ENCODE results near the gene NTM.

The NTM gene

GRCh38 chr11:131977231-131977630 is 606.8 kb downstream of the NTM start:
- Mint-ChIP-seq H3K27me3 (no peaks in the 10 kb centered on the region), H3K27ac (ENCODE audit: low read depth) (no peak overlapping the region), H3K4me3 (no peak overlapping the region), H3K4me1 (no peaks in the 10 kb centered on the region), H3K9me3 (peaks cover 6% of the 10 kb centered on the region), H3K36me3 (ENCODE audit: insufficient read depth) (no peaks in the 10 kb centered on the region)
- DNase-seq (ENCODE audit: low spot score in 2 of 2): no peak
- no peak for ATAC-seq (replicated peaks; ENCODE audit: extremely low read depth, poor library complexity, severe bottlenecking)

GRCh38 chr11:131977854-131978253 is 607.4 kb downstream of the NTM start:
- no peak for ATAC-seq (replicated peaks; ENCODE audit: extremely low read depth, poor library complexity, severe bottlenecking)
- no peak overlapping the region for H3K27ac Mint-ChIP-seq (ENCODE audit: low read depth)
- H3K4me3 Mint-ChIP-seq: no peak overlapping the region
- no peaks in the 10 kb centered on the region for H3K36me3 Mint-ChIP-seq (ENCODE audit: insufficient read depth)
- H3K27me3 Mint-ChIP-seq: no peaks in the 10 kb centered on the region
- peaks cover 6% of the 10 kb centered on the region for H3K9me3 Mint-ChIP-seq
- no peaks in the 10 kb centered on the region for H3K4me1 Mint-ChIP-seq
- DNase-seq (ENCODE audit: low spot score in 2 of 2): no peak

- ATAC-seq (replicated peaks; ENCODE audit: extremely low read depth, poor library complexity, severe bottlenecking): no peak
- Mint-ChIP-seq H3K4me3 (no peak overlapping the region), H3K4me1 (no peaks in the 10 kb centered on the region), H3K9me3 (peaks cover 6% of the 10 kb centered on the region), H3K27ac (ENCODE audit: low read depth) (no peak overlapping the region), H3K27me3 (no peaks in the 10 kb centered on the region), H3K36me3 (ENCODE audit: insufficient read depth) (no peaks in the 10 kb centered on the region)
- DNase-seq (ENCODE audit: low spot score in 2 of 2): no peak
Observed at GRCh38 chr11:131978351-131978750, 607.9 kb downstream of the NTM start.

DNA sequence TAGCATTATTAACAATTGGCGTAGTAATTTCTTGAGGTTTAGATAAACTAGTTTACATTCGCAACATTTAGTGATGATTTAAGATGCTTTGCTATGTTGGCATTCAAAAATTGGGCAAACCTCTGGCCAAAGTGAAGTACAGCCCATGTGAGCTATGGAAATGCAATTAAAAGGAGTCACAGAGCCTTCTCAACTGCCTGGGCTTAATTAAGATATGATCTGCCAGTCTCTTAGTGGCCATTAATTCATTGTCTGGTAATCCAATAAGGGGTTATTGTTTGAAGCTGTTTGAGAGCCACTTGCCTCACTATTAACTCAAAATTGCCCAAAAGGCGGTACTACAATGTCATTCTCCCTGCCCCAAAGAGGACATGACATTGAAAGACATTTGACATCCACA is 608.9 kb downstream of the NTM start:
- DNase-seq (ENCODE audit: low spot score in 2 of 2) (no peak), ATAC-seq (replicated peaks; ENCODE audit: extremely low read depth, poor library complexity, severe bottlenecking) (no peak)
- H3K27ac Mint-ChIP-seq (ENCODE audit: low read depth): no peak overlapping the region
- peaks cover 11% of the 10 kb centered on the region for H3K9me3 Mint-ChIP-seq
- no peaks in the 10 kb centered on the region for H3K27me3 Mint-ChIP-seq
- no peaks in the 10 kb centered on the region for H3K4me1 Mint-ChIP-seq
- H3K36me3 Mint-ChIP-seq (ENCODE audit: insufficient read depth): no peaks in the 10 kb centered on the region
- H3K4me3 Mint-ChIP-seq: no peak overlapping the region

GRCh38 chr11:131980199-131980598 is 609.8 kb downstream of the NTM start:
- Mint-ChIP-seq H3K9me3 (peaks cover 11% of the 10 kb centered on the region), H3K4me3 (no peak overlapping the region), H3K27ac (ENCODE audit: low read depth) (no peak overlapping the region), H3K36me3 (ENCODE audit: insufficient read depth) (no peaks in the 10 kb centered on the region), H3K27me3 (no peaks in the 10 kb centered on the region), H3K4me1 (no peaks in the 10 kb centered on the region)
- no peak for ATAC-seq (replicated peaks; ENCODE audit: extremely low read depth, poor library complexity, severe bottlenecking)
- no peak for DNase-seq (ENCODE audit: low spot score in 2 of 2)

- ATAC-seq (replicated peaks; ENCODE audit: extremely low read depth, poor library complexity, severe bottlenecking) (no peak), DNase-seq (ENCODE audit: low spot score in 2 of 2) (no peak)
- Mint-ChIP-seq H3K4me3 (no peak overlapping the region), H3K27me3 (no peaks in the 10 kb centered on the region), H3K27ac (ENCODE audit: low read depth) (no peak overlapping the region), H3K9me3 (peaks cover 15% of the 10 kb centered on the region), H3K4me1 (no peaks in the 10 kb centered on the region), H3K36me3 (ENCODE audit: insufficient read depth) (peaks cover 2% of the 10 kb centered on the region)
Observed at GRCh38 chr11:131980888-131981668, 610.7 kb downstream of the NTM start.

- no peaks in the 10 kb centered on the region for H3K4me1 Mint-ChIP-seq
- peaks cover 10% of the 10 kb centered on the region for H3K9me3 Mint-ChIP-seq
- no peak overlapping the region for H3K27ac Mint-ChIP-seq (ENCODE audit: low read depth)
- ATAC-seq (replicated peaks; ENCODE audit: extremely low read depth, poor library complexity, severe bottlenecking) (no peak), DNase-seq (ENCODE audit: low spot score in 2 of 2) (no peak)
- H3K36me3 Mint-ChIP-seq (ENCODE audit: insufficient read depth): peaks cover 2% of the 10 kb centered on the region
- no peaks in the 10 kb centered on the region for H3K27me3 Mint-ChIP-seq
- H3K4me3 Mint-ChIP-seq: no peak overlapping the region
Observed at GRCh38 chr11:131982154-131982553, 611.7 kb downstream of the NTM start.

DNA sequence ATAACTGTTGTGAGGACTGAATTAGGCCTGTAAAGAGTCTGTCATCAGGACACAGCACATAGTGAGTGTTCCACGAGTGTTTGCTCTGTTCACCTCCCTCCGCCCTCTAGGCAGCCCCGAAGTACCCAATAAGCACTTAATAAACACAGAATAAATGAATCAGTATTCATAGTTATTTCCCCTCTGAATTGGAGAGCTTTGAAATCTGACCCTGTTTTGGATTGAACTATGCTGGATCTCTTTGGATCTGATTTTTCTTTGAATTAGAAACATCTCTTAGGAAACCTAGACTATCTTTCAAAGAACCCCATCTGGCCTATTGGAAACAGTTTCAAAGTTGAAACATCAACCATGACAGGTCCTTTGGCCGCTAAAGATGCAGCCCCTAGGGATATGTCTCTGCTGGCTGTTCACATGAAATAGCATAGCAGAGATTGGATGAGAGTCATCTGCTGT is 615.5 kb downstream of the NTM start:
- Mint-ChIP-seq H3K27ac (ENCODE audit: low read depth) (no peak overlapping the region), H3K27me3 (no peaks in the 10 kb centered on the region), H3K4me1 (no peaks in the 10 kb centered on the region), H3K9me3 (peaks cover 10% of the 10 kb centered on the region), H3K36me3 (ENCODE audit: insufficient read depth) (peaks cover 2% of the 10 kb centered on the region), H3K4me3 (no peak overlapping the region)
- ATAC-seq (replicated peaks; ENCODE audit: extremely low read depth, poor library complexity, severe bottlenecking) (no peak), DNase-seq (ENCODE audit: low spot score in 2 of 2) (no peak)

DNA sequence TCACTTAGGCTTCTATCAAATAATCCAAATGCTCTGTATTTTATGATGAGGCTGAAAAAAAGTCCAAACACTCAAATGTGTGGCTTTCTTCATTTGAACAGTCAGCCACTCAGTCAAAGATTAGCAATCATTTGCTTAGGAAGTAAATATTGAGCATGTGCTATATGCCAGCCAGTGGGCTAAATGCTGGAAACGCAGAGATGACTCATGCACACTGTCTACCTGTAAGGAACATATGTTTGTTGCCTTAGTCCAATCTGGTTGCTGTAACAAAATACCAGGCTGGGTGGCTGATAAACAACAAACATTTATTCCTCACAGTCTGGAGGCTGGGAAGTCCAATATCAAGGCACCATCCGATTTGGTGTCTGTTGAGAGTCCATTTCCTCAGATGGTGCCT is 617.3 kb downstream of the NTM start:
- Mint-ChIP-seq H3K36me3 (ENCODE audit: insufficient read depth) (peaks cover 2% of the 10 kb centered on the region), H3K27ac (ENCODE audit: low read depth) (no peak overlapping the region), H3K4me1 (no peaks in the 10 kb centered on the region), H3K27me3 (no peaks in the 10 kb centered on the region), H3K4me3 (no peak overlapping the region), H3K9me3 (peaks cover 10% of the 10 kb centered on the region)
- DNase-seq (ENCODE audit: low spot score in 2 of 2) (no peak), ATAC-seq (replicated peaks; ENCODE audit: extremely low read depth, poor library complexity, severe bottlenecking) (no peak)

DNA sequence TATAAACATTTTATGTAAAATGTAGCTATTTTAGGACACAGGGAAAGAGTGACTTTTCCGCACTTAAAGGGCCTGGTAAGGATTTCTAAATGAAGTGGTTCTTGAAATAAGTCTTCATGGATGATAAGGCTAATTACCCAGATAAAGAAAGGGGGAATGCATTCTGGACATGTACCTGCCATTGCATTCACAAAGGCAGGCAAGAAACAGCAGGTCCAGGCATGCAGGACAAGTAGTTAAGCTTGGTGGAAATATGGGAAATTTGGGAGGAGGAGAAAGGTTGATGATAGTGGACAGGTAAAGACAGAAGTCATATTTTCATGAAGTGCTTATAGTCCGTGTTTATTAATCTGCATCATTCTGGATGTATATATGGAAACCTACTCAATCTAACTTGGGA is 621.2 kb downstream of the NTM start:
- Mint-ChIP-seq H3K36me3 (ENCODE audit: insufficient read depth) (no peaks in the 10 kb centered on the region), H3K4me3 (no peak overlapping the region), H3K27ac (ENCODE audit: low read depth) (no peak overlapping the region), H3K27me3 (no peaks in the 10 kb centered on the region), H3K4me1 (no peaks in the 10 kb centered on the region), H3K9me3 (peaks cover 5% of the 10 kb centered on the region)
- DNase-seq (ENCODE audit: low spot score in 2 of 2) (no peak), ATAC-seq (replicated peaks; ENCODE audit: extremely low read depth, poor library complexity, severe bottlenecking) (no peak)

DNA sequence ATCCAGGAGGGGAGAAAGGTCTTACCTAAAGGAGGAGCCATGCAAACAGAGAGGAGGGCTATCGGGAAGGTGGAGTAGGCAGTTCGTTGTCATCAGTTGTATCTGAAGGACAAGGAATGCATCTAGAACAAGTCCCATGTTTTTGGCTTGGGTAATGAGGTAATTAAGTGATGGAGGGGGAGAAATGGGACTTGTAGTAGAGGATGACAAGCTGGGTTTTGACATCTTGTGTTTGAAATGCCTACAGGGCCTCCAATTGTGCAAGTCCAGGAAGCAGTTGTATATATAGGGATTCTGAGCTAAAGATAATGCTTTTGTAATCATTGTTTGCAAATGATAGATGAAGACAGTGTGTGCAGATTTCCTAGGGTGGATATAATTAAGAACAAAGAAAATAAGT is 622.8 kb downstream of the NTM start:
- Mint-ChIP-seq H3K4me1 (no peaks in the 10 kb centered on the region), H3K36me3 (ENCODE audit: insufficient read depth) (no peaks in the 10 kb centered on the region), H3K9me3 (peaks cover 10% of the 10 kb centered on the region), H3K4me3 (no peak overlapping the region), H3K27ac (ENCODE audit: low read depth) (no peak overlapping the region), H3K27me3 (no peaks in the 10 kb centered on the region)
- DNase-seq (ENCODE audit: low spot score in 2 of 2) (no peak), ATAC-seq (replicated peaks; ENCODE audit: extremely low read depth, poor library complexity, severe bottlenecking) (no peak)

DNA sequence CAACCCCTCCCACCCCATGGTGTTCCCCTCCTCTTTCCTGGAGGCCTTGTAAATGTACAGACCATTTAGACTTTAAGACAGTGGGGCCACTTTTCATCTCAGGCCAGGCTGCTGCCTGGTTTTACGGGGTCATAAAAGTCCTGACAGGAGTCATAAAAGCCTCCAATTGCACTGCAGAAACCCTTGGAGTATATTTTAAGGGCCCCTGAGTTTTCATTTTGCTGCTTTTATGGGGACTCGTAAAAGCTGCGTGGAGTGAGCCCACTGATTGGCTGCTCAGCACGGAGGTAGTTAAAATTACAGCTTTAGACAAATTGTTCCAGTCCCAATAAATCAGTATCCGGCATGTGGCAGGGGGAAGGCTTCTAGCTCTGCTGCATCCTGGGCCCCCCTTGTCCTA is 627.6 kb downstream of the NTM start:
- Mint-ChIP-seq H3K36me3 (ENCODE audit: insufficient read depth) (no peaks in the 10 kb centered on the region), H3K27ac (ENCODE audit: low read depth) (no peak overlapping the region), H3K4me3 (no peak overlapping the region), H3K4me1 (no peaks in the 10 kb centered on the region), H3K9me3 (peaks cover 10% of the 10 kb centered on the region), H3K27me3 (no peaks in the 10 kb centered on the region)
- DNase-seq (ENCODE audit: low spot score in 2 of 2) (no peak), ATAC-seq (replicated peaks; ENCODE audit: extremely low read depth, poor library complexity, severe bottlenecking) (no peak)

DNA sequence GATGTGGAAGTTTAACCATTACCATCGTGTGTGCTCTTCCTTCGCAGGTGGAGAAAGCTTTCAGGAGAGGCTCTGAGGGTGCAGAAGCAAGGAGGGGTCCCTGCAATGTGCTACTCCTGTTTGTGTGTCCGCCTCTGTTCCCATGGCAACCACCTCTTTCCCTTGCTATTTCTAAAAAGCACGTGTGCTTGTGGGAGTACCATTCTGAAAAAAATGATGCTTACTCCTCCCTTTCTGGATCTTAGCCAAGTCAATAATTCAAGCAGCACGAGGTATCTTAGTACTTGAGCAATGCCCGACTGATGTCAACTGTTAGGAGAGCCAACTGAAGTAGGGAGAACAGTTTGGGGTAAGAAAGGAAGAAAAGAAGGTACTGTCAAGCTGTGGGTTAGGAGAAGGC is 628.7 kb downstream of the NTM start:
- DNase-seq (ENCODE audit: low spot score in 2 of 2): no peak
- Mint-ChIP-seq H3K4me1 (no peaks in the 10 kb centered on the region), H3K9me3 (peaks cover 10% of the 10 kb centered on the region), H3K27ac (ENCODE audit: low read depth) (no peak overlapping the region), H3K36me3 (ENCODE audit: insufficient read depth) (no peaks in the 10 kb centered on the region), H3K4me3 (no peak overlapping the region), H3K27me3 (no peaks in the 10 kb centered on the region)
- ATAC-seq (replicated peaks; ENCODE audit: extremely low read depth, poor library complexity, severe bottlenecking): no peak

Data from central memory CD8-positive, alpha-beta T cell (primary cell).